ENCODE data around the gene MRPL52.
"Not testable (repeated sequence)": the region's sequence is repeated elsewhere in the genome, so short reads cannot be mapped to it uniquely, and the experiment has no call there.

Gene MRPL52

GRCh38 chr14:22808388-22809209 is 21.1 kb upstream of the MRPL52 start:
- no peak for DNase-seq (ENCODE audit: low read depth in 2 of 3, low spot score in 2 of 3)

DNA sequence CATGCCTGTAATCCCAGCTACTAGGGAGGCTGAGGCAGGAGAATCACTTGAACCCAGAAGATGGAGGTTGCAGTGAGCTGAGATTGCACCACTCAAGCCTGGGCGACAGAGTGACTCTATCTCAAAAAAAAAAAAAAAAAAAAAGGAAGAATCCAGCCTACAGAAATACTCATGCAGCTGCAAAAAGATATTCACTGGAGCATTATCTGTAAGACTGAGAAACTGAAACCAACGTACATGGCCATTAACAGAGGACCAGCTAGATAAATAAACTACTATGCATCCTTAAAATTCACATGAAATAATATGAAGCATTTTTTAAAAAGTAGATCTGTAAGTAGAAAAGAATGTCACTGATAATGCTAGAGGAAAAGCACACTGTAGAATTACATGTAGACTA is 18.0 kb upstream of the MRPL52 start:
- DNase-seq (ENCODE audit: low read depth in 2 of 3, low spot score in 2 of 3), result no peak

GRCh38 chr14:22812744-22813143 is 16.9 kb upstream of the MRPL52 start:
- DNase-seq (ENCODE audit: low read depth in 2 of 3, low spot score in 2 of 3), result no peak

DNA sequence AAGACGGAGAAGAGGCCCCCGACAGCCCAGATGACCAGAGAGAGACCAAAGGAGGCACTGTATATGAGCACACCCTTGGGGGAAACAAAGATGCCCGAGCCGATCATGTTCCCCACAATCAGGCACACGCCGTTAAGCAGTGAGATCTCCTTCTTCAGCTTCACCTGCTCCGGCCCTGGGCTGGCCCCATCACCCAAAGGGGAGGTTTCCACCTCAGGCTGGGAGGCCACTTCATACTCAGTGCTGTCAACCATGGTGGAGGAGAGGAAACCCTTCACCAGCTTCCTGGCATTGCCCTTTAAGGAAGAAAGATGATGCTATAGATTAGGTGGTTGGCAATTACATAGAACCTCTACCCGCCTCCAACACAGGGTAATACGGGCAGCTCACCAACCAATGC is 16.5 kb upstream of the MRPL52 start:
- no peak for DNase-seq (ENCODE audit: low read depth in 2 of 3, low spot score in 2 of 3)

- no peak for DNase-seq (ENCODE audit: low read depth in 2 of 3, low spot score in 2 of 3)
These were observed 15.3 kb upstream of the MRPL52 start for GRCh38 chr14:22814373-22814772.

GRCh38 chr14:22814941-22815713 is 14.6 kb upstream of the MRPL52 start, which contains the start of gene SLC7A7:
Gene SLC7A7, minus strand, starts transcription at chr14:22815435. Its CDS starts 2,037 bp downstream, at chr14:22813398.
- no peak for DNase-seq (ENCODE audit: low read depth in 2 of 3, low spot score in 2 of 3)

DNA sequence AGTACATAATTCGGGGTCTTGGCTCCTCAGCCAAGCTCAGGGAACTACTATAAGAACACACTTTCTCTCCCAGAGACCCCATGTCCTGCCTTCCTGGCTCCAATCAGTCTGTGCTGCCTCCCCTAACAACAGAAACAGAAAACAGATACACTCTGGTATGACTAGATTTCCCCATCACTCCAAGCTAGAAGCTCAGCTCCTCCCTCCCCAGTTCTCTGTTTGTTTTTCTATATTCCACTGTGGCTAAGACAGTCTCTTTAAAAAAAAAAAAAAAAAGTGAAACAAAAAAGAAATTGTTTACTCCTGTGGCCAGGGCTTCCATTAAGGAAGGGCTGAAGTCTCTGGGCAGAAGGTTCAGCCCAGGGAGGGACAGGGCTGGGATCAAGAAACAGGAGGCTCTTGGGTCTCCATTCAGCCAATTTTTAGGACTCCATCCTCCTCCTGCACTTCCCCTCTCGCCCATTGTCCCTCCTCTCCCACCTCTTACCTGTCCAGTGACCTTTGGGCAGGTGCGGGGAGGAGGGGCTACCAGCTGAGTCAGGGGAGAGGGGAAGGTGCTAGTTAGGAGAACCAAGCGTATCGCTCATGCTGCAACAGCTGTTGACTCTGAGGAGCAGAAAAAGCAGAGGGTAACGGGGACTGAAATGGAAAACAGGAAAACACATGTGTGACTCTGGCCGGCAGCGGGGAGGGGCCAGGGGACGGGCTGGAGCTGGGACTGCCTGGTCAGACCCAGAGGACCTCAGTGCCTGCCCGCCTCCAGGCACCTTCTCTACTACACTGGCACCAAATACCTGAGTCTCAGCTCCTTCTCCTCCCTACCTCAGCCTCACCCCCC is 10.3 kb upstream of the MRPL52 start:
- no peak for DNase-seq (ENCODE audit: low read depth in 2 of 3, low spot score in 2 of 3)

DNA sequence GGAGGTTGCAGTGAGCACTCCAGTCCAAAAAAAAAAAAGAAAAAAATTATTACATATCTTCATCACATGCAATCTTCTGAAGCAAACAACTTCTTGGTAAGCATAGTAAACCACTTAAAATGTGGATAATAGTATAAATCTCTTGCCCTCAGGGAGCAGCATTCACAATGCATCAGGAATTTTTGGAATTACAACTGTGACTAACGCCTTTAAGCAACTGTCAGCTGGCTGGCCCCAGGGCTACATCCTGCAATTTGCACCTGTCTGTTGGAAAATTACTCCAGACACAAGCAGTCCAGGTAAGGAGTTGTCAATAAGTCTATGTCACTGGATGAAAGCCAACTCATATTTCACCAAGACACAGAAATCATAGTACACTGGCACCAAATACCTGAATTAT is 9.0 kb upstream of the MRPL52 start:
- DNase-seq (ENCODE audit: low read depth in 2 of 3, low spot score in 2 of 3), result no peak

DNA sequence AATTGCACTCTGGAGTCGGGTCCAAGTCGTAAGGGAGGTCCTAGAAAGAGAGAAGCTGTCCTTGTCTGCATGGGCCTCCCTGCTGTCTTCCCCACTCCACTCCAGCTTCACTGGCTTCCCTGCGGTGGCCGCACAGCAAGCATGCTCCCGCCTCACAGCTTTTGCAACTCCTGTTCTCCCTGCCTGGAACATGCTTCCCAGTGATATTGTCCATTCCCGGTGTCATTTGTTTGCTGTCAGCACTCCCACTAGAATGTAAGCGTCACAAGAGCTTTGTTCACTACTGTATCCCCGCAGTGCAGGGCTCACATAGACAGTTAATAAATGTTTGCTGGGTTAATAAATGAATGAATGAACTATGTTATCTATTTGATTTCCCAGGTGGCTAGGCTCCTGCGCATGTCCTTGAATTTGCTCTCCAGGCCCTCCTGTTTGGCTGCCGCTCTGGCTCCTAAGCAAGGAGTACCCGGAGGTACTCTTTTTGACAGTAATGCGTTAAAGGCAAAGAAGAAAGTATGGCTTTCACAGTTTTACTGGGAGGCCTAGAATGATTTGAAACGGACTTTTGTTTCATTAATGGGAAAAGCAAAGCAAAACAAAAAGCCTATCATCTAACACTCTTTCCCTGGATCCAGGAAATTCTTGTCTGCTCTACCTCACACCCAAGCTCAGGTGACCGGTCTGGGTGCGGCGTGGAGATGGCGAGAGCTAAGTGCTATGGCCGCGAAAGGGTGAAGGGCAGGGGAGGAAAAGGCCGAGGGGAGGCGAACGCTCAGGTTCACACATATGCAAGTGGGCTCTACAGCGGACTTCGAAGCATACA is 8.3 kb upstream of the MRPL52 start:
- no peak for DNase-seq (ENCODE audit: low read depth in 2 of 3, low spot score in 2 of 3)

DNA sequence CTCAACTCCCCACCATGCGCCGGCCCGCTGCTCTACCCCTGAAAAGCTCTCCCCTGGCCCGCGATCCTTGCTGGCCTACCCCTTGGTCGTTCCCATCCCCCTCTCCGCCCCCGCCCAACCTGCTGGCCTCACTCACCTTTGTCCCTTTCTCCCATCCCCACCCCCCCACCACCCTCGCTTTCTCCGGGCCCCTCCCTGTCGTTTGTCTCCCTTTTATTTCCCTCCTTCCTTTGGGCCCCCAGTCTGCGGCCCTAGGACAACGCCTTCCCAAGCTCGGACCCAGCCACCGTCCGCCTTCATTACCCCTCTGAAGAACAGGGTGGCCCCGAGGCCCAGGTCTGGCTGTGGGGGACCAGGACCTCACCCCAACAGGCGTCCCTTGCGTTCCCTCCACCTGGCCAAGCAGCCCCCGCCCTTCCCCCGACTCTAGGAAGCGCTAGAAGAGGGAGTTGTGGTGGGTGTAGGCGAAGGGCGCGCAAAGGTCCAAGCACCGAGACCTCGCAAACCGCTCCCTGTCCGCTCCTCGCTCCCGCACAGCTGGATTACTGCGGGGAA is 7.6 kb upstream of the MRPL52 start:
- no peak for DNase-seq (ENCODE audit: low read depth in 2 of 3, low spot score in 2 of 3)

GRCh38 chr14:22822571-22823098 is 7.1 kb upstream of the MRPL52 start:
- peak; percentile 37 to 42 (median 39) for DNase-seq (ENCODE audit: low read depth in 2 of 3, low spot score in 2 of 3)

- DNase-seq (ENCODE audit: low read depth in 2 of 3, low spot score in 2 of 3), result no peak
These were observed 4.9 kb upstream of the MRPL52 start for GRCh38 chr14:22824711-22825359.

GRCh38 chr14:22829076-22829660 is 519 bp upstream of the MRPL52 start:
- not testable (repeated sequence) for DNase-seq (ENCODE audit: low read depth in 2 of 3, low spot score in 2 of 3)

DNA sequence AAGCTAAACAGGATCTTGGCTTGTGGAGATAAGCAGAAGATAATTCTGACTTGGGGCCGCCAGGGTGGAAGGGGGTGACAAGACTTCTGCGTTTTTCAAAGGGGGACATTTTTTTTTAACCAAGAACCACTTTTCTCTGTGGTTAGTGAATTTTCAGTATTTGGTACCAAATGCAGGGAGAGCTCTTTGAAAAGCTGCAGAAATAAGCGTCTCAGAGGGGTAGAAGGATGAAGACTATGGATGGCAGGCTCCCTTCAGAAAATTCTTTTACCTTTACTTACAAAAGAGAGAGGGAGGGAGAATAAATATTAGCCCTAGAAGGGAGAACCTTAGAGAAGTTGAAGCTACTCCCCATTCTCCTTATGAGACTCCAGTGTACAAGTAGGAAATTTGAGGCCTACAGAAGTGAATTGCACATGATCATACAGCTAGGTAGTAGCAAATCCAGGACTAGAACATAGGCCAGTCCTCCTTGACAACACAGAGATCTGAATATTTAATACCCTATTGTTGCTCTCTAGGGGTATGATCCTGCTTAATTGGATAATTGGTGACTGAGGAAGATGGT is 840 bp downstream of the MRPL52 start:
- no peak for DNase-seq (ENCODE audit: low read depth in 2 of 3, low spot score in 2 of 3)

- no peak for DNase-seq (ENCODE audit: low read depth in 2 of 3, low spot score in 2 of 3)
These were observed 5.8 kb downstream of the MRPL52 start for GRCh38 chr14:22835505-22835904.

DNA sequence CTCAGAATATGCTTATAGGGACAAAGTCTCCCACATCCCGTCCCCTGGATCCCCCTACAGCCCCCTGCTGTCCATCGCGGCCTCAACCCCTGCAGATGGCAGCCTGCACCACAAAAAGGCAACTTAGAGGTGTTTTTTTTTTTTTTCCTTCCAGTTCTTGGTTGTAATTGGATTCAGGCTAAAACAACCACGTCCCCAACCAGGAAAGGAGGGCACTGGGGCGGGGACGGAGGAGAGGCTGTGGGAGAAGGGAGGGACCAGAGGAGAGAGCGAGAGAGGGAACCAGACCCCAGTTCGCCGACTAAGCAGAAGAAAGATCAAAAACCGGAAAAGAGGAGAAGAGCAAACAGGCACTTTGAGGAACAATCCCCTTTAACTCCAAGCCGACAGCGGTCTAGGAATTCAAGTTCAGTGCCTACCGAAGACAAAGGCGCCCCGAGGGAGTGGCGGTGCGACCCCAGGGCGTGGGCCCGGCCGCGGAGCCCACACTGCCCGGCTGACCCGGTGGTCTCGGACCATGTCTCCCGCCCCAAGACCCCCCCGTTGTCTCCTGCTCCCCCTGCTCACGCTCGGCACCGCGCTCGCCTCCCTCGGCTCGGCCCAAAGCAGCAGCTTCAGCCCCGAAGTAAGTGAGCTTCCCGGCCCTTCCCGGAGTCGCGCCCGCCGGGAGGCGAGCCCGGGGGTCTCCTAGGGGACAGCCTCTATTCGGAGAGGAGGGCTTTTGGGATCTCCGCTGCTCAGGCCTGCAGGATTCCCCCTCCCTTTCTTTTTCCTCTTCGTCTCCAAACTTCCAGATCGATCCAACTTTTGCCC is 6.8 kb downstream of the MRPL52 start, which contains the start of gene MMP14:
MMP14 (plus strand) TSS at position 285 of the 813 bp plus-strand sequence; CDS start at position 518, 233 bp downstream.
- no peak for DNase-seq (ENCODE audit: low read depth in 2 of 3, low spot score in 2 of 3)

DNA sequence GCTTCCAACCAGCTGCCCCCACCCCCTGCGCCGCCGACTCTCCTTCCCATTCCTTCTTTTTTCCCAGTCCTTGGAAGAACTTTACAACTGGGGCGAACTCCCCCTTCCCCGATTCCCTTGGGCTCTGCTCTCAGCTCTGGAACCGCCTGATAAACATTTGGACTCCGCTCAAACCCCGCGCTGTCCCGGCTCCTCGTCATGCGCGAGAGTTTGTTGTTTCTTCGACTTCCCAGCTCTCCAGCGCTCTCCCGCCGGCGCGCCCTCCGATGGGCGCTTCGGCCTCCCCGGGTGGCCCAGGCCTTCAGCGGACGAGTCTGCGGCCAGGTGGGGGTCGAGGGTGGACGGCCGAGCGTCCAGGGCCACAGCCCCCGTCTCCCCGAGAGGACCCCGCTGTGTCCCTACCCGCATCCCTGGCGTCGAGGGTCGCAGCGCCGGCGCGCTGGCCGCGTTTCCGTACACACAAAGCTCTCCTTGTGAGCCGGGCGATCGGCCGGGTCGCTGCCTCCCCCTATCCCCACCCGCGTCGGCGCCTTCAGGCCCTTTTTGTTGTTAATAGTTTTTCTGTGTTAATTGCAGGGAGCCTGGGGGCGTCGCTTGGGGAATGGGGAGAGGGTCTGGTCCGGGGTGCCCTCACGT is 7.5 kb downstream of the MRPL52 start:
- no peak for DNase-seq (ENCODE audit: low read depth in 2 of 3, low spot score in 2 of 3)

Data from activated CD8-positive, alpha-beta memory T cell treated with anti-CD3 and anti-CD28 coated beads for 48 hours (primary cell).